NCI-H128 (cell line): ENCODE measurements around the gene PEDS1.
"Not testable (repeated sequence)": the region's sequence is repeated elsewhere in the genome, so short reads cannot be mapped to it uniquely, and the experiment has no call there.

Source experiments
- DNase-seq: peaks from one replicate; lab custom pipeline; 2025; ENCODE audit not compliant: unreplicated experiment; lab: John Stamatoyannopoulos, UW

PEDS1 gene

GRCh38 chr20:50163570-50164317 lies 10.2 kb upstream of the PEDS1 start:
- DNase-seq = no peak

- not testable (repeated sequence) for DNase-seq
Measured at GRCh38 chr20:50161494-50161893, 8.0 kb upstream of the PEDS1 start.

GRCh38 chr20:50153153-50153499 lies 397 bp downstream of the PEDS1 start:
- DNase-seq = no peak

- DNase-seq = no peak
Measured at GRCh38 chr20:50152394-50153152, 950 bp downstream of the PEDS1 start.

DNA sequence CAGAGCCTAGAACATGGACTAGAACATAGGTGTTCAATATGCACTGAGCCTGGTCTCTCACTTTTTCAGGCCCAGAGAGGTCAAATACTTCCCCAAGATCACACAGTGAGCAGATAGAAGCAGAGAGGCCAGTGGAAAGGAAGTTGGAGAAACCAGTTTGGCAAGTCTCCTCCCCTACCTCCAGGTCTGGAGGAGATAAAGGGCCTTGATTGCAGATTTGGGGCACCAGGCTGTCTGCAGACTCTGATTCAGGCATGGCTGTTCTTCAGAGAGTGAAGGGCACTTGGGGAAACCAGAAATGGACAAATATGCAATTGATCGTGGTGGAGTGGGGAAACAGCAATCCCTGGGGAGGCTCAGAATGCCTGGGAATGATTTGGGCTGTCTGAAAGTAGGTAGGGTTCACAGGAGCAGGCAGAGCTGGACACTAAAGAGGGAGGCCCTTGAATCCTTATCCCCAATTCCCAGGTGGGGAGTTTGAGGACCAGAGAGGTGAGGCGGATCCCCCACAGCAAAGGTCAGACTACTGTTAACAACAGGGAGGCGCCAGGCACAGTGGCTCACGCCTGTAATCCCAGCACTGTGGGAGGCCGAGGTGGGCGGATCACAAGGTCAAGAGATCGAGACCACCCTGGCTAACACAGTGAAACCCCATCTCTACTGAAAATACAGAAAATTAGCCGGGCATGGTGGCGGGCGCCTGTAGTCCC lies 2.3 kb downstream of the PEDS1 start:
- no peak for DNase-seq

DNA sequence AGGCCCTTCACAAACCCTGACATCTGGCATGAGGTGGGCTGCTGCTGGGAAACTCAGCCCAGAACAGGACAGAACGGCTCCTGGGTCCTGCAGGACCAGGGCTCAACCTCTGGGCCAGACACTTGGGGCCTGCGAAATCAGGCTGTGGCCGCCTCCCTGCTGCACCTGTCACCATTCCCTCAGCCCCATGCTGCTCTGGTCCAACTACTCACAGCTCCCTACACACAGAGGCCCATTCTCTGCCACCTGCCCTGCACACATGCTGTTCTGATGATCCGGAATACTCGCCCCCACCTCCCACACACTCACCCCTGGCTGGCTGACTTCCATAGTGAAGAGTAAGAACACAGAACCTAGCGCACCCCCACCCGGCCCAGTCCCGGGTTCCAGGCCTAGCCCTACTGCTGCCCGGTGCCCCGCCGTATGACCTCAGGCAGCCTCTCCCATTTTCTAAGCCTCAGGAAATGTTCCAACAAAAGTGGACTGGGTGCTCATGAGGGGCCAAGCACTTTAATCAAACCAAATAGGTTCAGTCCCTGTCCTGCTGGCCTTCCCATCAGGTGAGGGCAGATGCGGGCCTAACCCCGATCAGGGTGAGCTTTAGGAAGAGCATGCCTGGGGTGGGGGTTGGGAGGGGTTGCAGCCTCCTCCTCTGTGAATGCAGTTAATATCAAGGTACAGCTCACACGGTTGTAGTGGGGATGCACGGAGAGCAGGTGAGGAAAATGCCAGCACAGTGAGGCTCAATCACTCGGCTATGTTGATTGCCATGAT lies 3.9 kb downstream of the PEDS1 start:
- DNase-seq = no peak

- no peak for DNase-seq
Measured at GRCh38 chr20:50146732-50147662, 6.5 kb downstream of the PEDS1 start.

DNA sequence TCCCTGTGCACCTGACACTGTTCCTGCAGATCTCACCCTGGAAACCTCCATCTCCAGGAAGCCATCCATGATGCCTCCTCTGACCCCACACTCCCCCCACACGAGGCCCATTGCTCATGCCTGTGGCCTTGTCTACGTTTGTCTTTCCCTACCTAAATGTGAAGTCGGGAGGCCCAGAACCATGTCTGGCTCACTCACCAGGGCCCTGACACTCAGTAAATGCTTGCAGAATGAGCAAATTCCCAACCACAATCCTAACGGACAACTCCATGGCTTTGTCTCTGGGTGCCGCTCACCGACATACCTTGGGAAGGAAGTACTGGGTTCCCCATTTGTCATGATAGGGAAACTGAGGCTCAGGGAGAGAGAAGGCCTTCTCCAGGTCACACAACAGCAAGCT lies 7.3 kb downstream of the PEDS1 start:
- DNase-seq = no peak

DNA sequence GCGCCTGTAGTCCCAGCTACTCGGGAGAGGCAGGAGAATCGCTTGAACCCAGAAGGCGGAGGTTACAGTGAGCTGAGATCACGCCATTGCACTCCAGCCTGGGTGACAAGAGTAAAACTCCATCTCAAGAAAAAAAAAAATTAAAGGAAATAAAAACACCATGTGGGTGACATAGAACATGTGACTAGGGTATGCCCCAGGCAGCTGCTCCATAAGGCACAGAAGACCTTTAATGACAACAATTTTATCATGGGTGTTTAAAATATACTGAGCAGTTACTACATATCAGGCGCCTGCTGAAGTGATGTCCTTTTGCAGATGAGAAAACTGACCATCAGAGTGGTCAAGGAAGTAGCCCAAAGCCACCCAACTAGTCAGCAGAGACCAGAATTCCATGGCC lies 8.0 kb downstream of the PEDS1 start:
- no peak for DNase-seq

DNA sequence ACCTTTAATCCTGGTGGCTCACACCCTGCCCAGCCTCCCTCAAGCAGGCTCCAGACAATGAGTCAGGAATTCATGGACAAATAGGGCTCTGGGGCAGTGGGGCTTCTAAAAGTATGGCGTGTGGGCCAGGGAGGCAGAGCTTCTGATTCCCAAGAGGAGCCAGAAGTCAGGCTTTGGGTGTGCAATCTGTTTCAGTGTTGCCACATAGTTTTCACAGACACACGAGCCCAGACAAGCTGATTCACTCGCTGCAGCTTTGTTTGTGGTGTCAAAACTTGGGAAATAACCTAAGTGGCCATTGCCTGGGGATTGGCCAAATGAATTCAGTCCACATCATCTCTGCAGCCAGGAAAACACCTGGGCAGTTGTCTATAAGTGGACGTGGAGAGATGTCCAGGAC lies 9.2 kb downstream of the PEDS1 start:
- DNase-seq = no peak

- no peak for DNase-seq
Measured at GRCh38 chr20:50142812-50143211, 10.7 kb downstream of the PEDS1 start.

DNA sequence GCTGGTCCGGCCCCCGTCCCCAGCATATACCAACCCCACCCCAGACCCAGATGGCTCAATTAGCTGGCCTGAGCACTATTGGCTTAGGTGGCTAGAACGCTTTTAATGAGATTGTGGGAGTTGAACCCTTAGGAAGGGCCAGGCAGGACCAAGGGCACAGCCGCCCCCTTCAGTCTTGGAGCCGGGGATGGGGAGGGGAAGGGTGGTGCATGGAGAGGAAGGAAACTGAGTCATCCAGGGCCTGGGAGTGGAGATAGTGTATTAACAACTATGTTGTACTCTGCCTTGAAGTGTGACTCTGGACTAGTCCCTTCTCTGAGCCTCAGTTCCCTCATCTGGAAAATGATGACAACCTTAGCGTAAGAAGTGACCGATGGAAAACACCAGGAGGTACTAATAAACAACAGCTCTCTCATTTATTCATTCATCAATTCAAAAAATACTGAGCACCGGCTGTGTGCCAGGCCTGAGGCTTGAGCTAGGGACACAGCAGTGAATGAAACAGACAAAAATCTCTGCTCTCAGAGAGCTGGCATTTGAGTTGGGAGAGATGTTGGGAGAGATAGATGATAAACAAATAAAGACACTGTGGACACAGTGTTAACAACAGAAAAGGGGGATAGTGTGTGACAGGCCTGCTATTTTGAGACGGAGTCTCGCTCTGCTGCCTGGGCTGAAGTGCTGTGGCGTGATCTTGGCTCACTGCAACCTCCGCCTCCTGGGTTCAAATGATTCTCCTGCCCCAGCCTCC lies 11.5 kb downstream of the PEDS1 start:
- DNase-seq = no peak

DNA sequence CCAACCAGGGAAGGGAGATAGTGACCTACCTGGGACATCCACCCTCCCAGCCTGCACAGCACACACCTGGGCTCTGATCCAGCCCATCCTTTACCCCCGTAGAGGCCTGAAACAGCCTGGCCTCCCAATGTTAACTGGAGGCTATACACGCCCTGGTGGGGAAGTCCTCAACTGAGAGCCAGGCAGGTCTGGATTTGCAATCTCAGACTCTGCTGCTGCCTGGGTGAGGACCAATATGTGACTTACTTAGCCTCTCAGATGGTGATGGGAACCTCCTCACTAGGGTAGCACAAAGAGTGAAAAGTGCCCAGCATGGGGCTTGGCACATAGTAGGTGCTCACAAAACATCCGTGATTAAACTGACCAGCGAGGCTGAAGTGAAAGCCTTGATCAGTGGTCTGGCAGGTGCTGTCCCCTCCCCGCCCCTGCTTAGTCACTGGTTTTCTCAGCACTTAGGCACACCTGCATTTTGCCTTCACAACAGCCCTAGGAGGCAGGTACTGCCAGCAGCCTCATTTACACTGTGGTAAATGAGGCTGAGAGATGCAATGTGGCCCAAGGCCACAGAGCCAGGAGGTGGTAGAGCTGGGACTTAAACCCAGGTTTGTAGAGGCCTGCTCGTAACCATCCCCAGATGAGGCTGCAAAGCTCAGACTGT lies 12.4 kb downstream of the PEDS1 start:
- no peak for DNase-seq

DNA sequence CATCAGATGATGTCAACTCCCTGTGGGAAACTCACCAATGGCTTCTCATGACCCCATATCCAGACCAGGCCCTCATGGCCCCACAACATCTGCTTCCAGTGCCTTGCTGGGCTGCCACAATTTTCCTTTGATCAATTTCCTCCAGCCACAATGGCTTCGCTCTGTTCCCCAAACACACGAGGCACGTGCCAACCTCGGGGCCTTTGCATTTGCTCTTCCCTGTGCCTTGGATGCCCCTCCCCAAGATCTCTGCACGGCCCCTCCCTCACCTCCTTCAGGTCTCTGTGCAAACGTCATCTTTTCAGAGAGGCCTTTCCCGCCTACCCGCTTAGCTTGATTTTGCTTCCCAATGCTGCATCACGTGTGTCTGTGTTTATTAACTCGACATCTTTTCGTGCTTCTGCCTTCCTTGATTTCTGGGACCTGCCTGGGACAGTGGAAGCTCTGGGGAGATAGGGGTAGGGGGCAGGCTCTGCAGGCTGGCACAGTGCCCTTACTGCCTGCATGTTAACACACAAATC lies 13.1 kb downstream of the PEDS1 start:
- no peak for DNase-seq

DNA sequence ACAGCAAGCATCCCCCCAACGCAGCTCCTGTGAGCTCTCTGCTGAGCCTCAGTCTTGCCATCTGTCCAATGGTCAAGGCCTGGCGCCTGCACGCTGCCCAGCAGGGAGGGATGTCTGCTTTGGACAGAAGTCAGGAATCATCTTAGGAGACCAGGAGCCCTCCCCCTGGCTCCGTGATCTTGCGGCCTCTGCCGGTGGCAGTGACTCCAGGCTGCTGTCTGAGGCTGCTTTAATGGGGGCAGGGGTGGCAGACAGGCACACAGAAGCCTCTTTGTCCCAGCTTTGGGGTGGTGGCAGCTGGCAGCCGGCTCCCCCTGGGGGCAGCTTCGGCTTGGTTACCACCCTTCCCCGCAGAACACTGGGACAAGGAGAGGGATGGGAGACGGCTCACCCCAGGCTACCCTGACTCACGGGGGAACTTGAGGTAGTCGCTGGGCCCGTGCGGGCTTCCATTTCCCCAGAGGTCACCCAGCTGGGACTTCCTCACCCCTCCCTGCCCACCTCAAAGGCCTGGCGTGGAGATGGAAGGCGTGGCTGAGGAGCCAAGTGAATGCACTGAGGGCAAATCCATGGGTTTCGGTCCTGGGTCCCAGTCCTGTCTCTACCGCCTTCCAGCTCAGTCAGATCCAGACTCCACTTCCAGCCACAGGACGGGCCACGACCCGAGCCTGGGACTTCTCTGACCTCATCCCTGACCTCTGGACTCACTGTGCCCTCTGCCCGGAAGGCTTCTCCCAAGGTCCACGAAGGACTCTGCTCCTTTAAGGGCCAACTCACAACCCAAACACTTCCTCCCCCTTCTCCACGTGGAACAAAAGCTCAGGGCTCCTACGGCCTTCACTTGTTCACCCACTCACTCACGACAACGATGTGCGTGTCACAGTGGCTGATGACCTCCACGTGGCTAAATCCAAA lies 14.8 kb downstream of the PEDS1 start:
- no peak for DNase-seq

GRCh38 chr20:50138120-50138478 lies 15.4 kb downstream of the PEDS1 start:
- no peak for DNase-seq

GRCh38 chr20:50137702-50138101 lies 15.8 kb downstream of the PEDS1 start:
- DNase-seq = not testable (repeated sequence)
